Sigmoid colon (tissue), 7 donors: ENCODE measurements around the gene FRS2. TPM values are rescaled to one million over a fixed set of nuclear protein-coding genes. Genes with fewer than 3 reads are reported as not detected.

Experiments used
- DNase-seq: peaks from one replicate; pipeline ENCODE4 v3.0.0-alpha.2; 2019
- H3K27ac ChIP-seq, 4 donors: fragments of 200-600 bp; sonication (generic); one replicate each; pipeline ENCODE4 v1.5.1; 2016 to 2019; ENCODE audit warnings: mild to moderate bottlenecking in 1 of 4
- H3K27me3 ChIP-seq, 3 donors: fragments of 200-600 bp; sonication (generic); one replicate each; pipeline ENCODE4 v1.5.1; 2019; ENCODE audit warnings: mild to moderate bottlenecking in 1 of 3
- H3K36me3 ChIP-seq, 4 donors: fragments of 200-600 bp; sonication (generic); one replicate each; pipeline ENCODE4 v1.5.1; 2016 to 2019
- H3K4me1 ChIP-seq, 4 donors: fragments of 200-600 bp; sonication (generic); one replicate each; pipeline ENCODE4 v1.5.1; 2017 to 2019
- H3K4me3 ChIP-seq, 4 donors: fragments of 200-600 bp; sonication (generic); one replicate each; pipeline ENCODE4 v1.5.1; 2017 to 2019; ENCODE audit warnings: mild to moderate bottlenecking in 2 of 4, moderate library complexity in 1 of 4
- H3K9me3 ChIP-seq, 4 donors: fragments of 200-600 bp in 3 of 4; sonication (generic) in 3 of 4; one replicate each; pipeline versions ENCODE4 v1.5.1 to v1.6.1; 2013 to 2019
- EP300 ChIP-seq, 4 donors: sonication (generic); formaldehyde crosslinking; IDR thresholded peaks; one replicate each; pipeline ENCODE4 v1.6.1; 2017; ENCODE audit warnings: antibody characterized with exemption in 4 of 4
- POLR2A ChIP-seq, 2 donors: fragments of 450-650 bp; IDR thresholded peaks; one replicate each; pipeline ENCODE4 v1.6.1; 2016; ENCODE audit warnings: antibody characterized with exemption in 2 of 2, mild to moderate bottlenecking in 2 of 2, moderate library complexity in 2 of 2
- POLR2AphosphoS5 ChIP-seq, 4 donors: sonication (generic); formaldehyde crosslinking; IDR thresholded peaks; one replicate each; pipeline ENCODE4 v1.6.1; 2017; ENCODE audit warnings: antibody characterized with exemption in 4 of 4
- WGBS, 2 donors: extraction: QIAGEN DNeasy Blood & Tissue Kit; methylation state at CpG; one replicate each; pipeline ENCODE4 v1.1.7; 2013; 5-methylcytosine and 5-hydroxymethylcytosine counted together
- intact Hi-C: fragments of 100-400 bp; cut with DNase I; formaldehyde crosslinking; loops from one replicate; pipeline ENCODE4 v1.15.1; 2023
- polyA plus RNA-seq, 3 donors: library from polyadenylated mRNA; stranded (reverse); fragments of 200-250 nt; gene quantifications; one replicate each; pipeline ENCODE4 v1.2.3, GENCODE V29; 2013
- total RNA-seq, 4 donors: library from RNA; depleted of rRNA; stranded (reverse); fragments of >200 nt; gene quantifications; one replicate each; pipeline ENCODE4 v1.1.0, GENCODE V29; 2016
- TF ChIP-seq, protein P1 (sequence below), 4 experiments: fragments of 450-650 bp in 3 of 4; fragments of 200-600 bp in 1 of 4; IDR thresholded peaks; one replicate each; pipeline ENCODE4 v1.5.1; 2016 to 2019; ENCODE audit warnings: antibody characterized with exemption in 4 of 4, mild to moderate bottlenecking in 3 of 4, moderate library complexity in 2 of 4
- donor health status: healthy with polysubstance abuse.
- donor health status: Bipolar disorder and iron deficiency.
- donor health status: healthy.

The FRS2 gene
- total and polyA plus RNA-seq, 7 donors = 7.6 to 48.4 (median 33.8) TPM

DNA sequence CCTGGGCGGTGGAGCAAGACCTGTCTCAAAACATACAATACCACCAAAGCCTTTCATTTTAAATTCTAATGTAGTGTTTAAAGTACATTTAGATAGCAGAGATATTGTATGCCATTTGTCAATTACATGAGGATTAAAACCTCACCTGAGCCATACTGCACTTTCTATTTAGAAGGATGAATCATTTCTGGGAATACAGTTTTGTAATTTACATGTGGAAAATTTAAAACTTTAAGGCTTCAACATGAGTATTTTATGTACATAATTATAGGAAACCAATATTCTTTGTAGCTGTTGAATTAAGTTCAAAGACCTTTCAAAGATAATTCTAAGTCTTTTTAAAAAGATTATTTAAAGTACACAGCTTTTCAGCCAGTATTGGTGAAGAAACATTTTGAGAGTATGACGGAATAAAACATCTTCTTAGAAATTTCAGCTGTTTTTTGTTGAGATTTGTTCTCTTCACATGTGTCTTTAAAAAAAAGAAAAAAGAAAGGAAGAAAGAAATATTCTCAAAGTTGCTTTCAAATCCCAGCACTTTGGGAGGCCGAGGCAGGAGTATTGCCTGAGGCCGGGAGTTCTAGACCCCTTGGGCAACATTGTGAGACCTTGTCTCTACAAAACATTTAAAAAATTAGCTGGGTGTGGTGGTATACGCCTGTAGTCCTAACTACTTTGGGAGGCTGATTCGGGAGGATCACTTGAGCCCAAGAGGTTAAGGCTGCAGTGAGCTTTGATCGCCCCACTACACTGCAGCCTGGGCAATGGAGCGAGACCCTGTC is 80.6 kb downstream of the FRS2 start:
- WGBS, 2 donors = 90 to 91% methylated on average over 8 of the region's 8 CpGs
- no peak overlapping the region for H3K4me3 ChIP-seq
- TF ChIP-seq POLR2AphosphoS5 (IDR thresholded peaks at IDR 0.05) (no peak), EP300 (IDR thresholded peaks at IDR 0.05) (no peak), POLR2A (IDR thresholded peaks at IDR 0.05) (no peak)
- TF ChIP-seq, protein P1, sequence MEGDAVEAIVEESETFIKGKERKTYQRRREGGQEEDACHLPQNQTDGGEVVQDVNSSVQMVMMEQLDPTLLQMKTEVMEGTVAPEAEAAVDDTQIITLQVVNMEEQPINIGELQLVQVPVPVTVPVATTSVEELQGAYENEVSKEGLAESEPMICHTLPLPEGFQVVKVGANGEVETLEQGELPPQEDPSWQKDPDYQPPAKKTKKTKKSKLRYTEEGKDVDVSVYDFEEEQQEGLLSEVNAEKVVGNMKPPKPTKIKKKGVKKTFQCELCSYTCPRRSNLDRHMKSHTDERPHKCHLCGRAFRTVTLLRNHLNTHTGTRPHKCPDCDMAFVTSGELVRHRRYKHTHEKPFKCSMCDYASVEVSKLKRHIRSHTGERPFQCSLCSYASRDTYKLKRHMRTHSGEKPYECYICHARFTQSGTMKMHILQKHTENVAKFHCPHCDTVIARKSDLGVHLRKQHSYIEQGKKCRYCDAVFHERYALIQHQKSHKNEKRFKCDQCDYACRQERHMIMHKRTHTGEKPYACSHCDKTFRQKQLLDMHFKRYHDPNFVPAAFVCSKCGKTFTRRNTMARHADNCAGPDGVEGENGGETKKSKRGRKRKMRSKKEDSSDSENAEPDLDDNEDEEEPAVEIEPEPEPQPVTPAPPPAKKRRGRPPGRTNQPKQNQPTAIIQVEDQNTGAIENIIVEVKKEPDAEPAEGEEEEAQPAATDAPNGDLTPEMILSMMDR (IDR thresholded peaks at IDR 0.05) = no peak
- H3K9me3 ChIP-seq = no peaks in the 10 kb centered on the region
- no peaks in the 10 kb centered on the region for H3K36me3 ChIP-seq
- H3K4me1 ChIP-seq = peaks cover 0 to 23% (median 3%) of the 10 kb centered on the region in 4 donors
- no peak for DNase-seq
- intact Hi-C loops = no loop called here
- H3K27me3 ChIP-seq = no peaks in the 10 kb centered on the region
- H3K27ac ChIP-seq = no peak overlapping the region

- intact Hi-C loops = no loop called here
- H3K4me1 ChIP-seq = peaks cover 0 to 32% (median 13%) of the 10 kb centered on the region in 4 donors
- DNase-seq = no peak
- 56 to 74% methylated on average over 2 of the region's 2 CpGs for WGBS, 2 donors
- no peaks in the 10 kb centered on the region for H3K9me3 ChIP-seq
- no peak overlapping the region for H3K4me3 ChIP-seq
- H3K27ac ChIP-seq = peak overlapping the region in 3 of 4 donors; percentile 7 to 57 (median 54)
- H3K36me3 ChIP-seq = no peaks in the 10 kb centered on the region
- H3K27me3 ChIP-seq = no peaks in the 10 kb centered on the region
- TF ChIP-seq, protein P1 (IDR thresholded peaks at IDR 0.05) = no peak
- TF ChIP-seq POLR2A (IDR thresholded peaks at IDR 0.05) (no peak), EP300 (IDR thresholded peaks at IDR 0.05) (no peak), POLR2AphosphoS5 (IDR thresholded peaks at IDR 0.05) (no peak)
Observed at GRCh38 chr12:69553628-69554248, 83.5 kb downstream of the FRS2 start.

DNA sequence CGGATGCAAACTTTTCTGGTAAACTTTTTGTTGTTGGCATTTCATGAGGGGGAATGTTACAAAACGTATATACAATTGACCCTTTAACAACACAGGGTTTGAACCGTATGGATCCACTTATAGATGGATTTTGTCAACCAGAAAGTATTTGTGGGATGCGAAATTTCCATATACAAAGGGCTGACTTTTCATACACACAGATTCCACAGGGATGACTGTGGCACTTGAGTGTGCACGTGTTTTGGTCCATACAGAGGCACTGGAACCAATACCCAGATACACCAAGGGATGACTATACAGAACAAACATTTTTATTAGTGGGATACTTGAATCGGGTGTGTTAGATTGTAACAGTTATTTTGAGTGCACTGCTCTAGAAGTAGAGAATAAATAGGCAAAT is 85.3 kb downstream of the FRS2 start:
- no peak for TF ChIP-seq POLR2A (IDR thresholded peaks at IDR 0.05)
- TF ChIP-seq EP300 (IDR thresholded peaks at IDR 0.05) = no peak
- Histone ChIP-seq H3K27me3 (no peaks in the 10 kb centered on the region), H3K4me3 (no peak overlapping the region), H3K4me1 (peaks cover 0 to 32% (median 13%) of the 10 kb centered on the region in 4 donors), H3K27ac (peak overlapping the region in 3 of 4 donors; percentile 28 to 57 (median 54)), H3K36me3 (no peaks in the 10 kb centered on the region), H3K9me3 (no peaks in the 10 kb centered on the region)
- intact Hi-C loops = no loop called here
- WGBS, 2 donors = 77 to 79% methylated on average over 6 of the region's 6 CpGs
- no peak for DNase-seq

GRCh38 chr12:69556383-69556782 is 86.2 kb downstream of the FRS2 start:
- intact Hi-C loops = no loop called here
- WGBS, 2 donors = 71 to 85% methylated on average over 9 of the region's 9 CpGs

More at GRCh38 chr12:69556383-69556782, 86.2 kb downstream of the FRS2 start:
- TF ChIP-seq POLR2AphosphoS5 (IDR thresholded peaks at IDR 0.05) (no peak), POLR2A (IDR thresholded peaks at IDR 0.05) (no peak), EP300 (IDR thresholded peaks at IDR 0.05) (no peak)
- TF ChIP-seq, protein P1 (IDR thresholded peaks at IDR 0.05) = no peak
- Histone ChIP-seq H3K27me3 (no peaks in the 10 kb centered on the region), H3K9me3 (no peaks in the 10 kb centered on the region), H3K4me1 (peaks cover 0 to 32% (median 13%) of the 10 kb centered on the region in 4 donors), H3K4me3 (no peak overlapping the region), H3K27ac (peak overlapping the region in 2 of 4 donors; percentile 54 to 57), H3K36me3 (no peaks in the 10 kb centered on the region)
- DNase-seq = no peak
